ENCODE data around the gene KRI1. TPM values are rescaled to one million over a fixed set of nuclear protein-coding genes. Genes with fewer than 3 reads are reported as not detected.

KRI1 gene
- total RNA-seq, 1 experiment from 2014 or later: 57.4 TPM

GRCh38 chr19:10567656-10568055, 1.8 kb upstream of the KRI1 start:
- no peak for DNase-seq
- Histone ChIP-seq H3K4ac (ENCODE audit: low read depth, low read length) (no peak overlapping the region), H2BK120ac (ENCODE audit: low read depth, low read length, poor library complexity, severe bottlenecking) (no peak overlapping the region), H2AK5ac (ENCODE audit: insufficient read length, low read length) (no peak overlapping the region), H2BK12ac (ENCODE audit: insufficient read length, low read depth, low read length) (no peak overlapping the region), H2BK15ac (ENCODE audit: low read depth, low read length) (no peak overlapping the region), H3K18ac (ENCODE audit: insufficient read length, low read depth, low read length) (no peak overlapping the region), H2AFZ (ENCODE audit: low read length) (no peak overlapping the region), H4K8ac (replicated peaks; ENCODE audit: insufficient read length, low read depth, low read length) (no peak overlapping the region), H3K23me2 (ENCODE audit: insufficient read length, low read depth, low read length, poor library complexity, severe bottlenecking) (peaks cover 10% of the 10 kb centered on the region), H4K20me1 (ENCODE audit: control insufficient read depth, insufficient read depth, insufficient read length) (no peaks in the 10 kb centered on the region), H3K14ac (ENCODE audit: insufficient read depth, low read length) (no peak overlapping the region), H3K27me3 (ENCODE audit: insufficient read depth, low read length) (no peaks in the 10 kb centered on the region), H2BK5ac (ENCODE audit: insufficient read length, low read length) (no peak overlapping the region), H4K91ac (ENCODE audit: insufficient read length, low read depth, low read length) (no peak overlapping the region), H3K79me1 (ENCODE audit: insufficient read depth, low read depth, low read length, poor library complexity, severe bottlenecking) (no peaks in the 10 kb centered on the region), H3K27ac (ENCODE audit: insufficient read length, low read depth, low read length) (no peak overlapping the region), H2BK20ac (ENCODE audit: low read depth, low read length, poor library complexity, severe bottlenecking) (no peak overlapping the region), H3K56ac (ENCODE audit: insufficient read length, low read depth, low read length) (no peak overlapping the region), H3K23ac (ENCODE audit: insufficient read length, low read depth, low read length) (no peak overlapping the region), H3K4me1 (ENCODE audit: insufficient read depth, low read length) (no peaks in the 10 kb centered on the region), H3K9ac (ENCODE audit: extremely low read depth, insufficient read length, low read length) (no peak overlapping the region), H3K4me2 (ENCODE audit: insufficient read depth, insufficient read length, low read length) (peak overlapping the region; percentile 71), H3T11ph (ENCODE audit: low read length) (no peak overlapping the region), H4K5ac (ENCODE audit: insufficient read length, low read depth, low read length) (no peak overlapping the region), H3K9me3 (ENCODE audit: control insufficient read depth, low read depth, low read length) (no peaks in the 10 kb centered on the region), H3K79me2 (ENCODE audit: insufficient read depth, low read length) (no peaks in the 10 kb centered on the region)
- Mint-ChIP-seq H3K27me3 (ENCODE audit: low read depth) (peaks cover 16% of the 10 kb centered on the region), H3K9me3 (no peaks in the 10 kb centered on the region), H3K4me3 (peak overlapping the region; percentile 78 to 90), H3K36me3 (ENCODE audit: insufficient read depth in 1 of 3, low read depth in 3 of 3) (peaks cover 6 to 13% (median 8%) of the 10 kb centered on the region in 3 experiments; a peak in 6 of 7 replicates), H3K27ac (peak overlapping the region in 1 of 3 experiments; percentile 68; a peak in 1 of 7 replicates), H3K4me1 (peaks cover 33 to 39% of the 10 kb centered on the region in 2 experiments)
- no CpG with 5 or more reads among the region's 5 CpGs for WGBS (ENCODE audit: extremely low coverage, insufficient read length, low lambda C conversion rate)
- TF ChIP-seq CTCF (conservative IDR thresholded peaks at IDR 0.05): no peak
